GM18502 (cell line): ENCODE measurements around the gene CPHXL.

Experiments
- ATAC-seq: cut with Tn5 transposase; IDR thresholded peaks from one replicate; pipeline ENCODE4 v1.9.1; 2021; ENCODE audit warnings: mild to moderate bottlenecking; ENCODE audit not compliant: unreplicated experiment, poor library complexity

CPHXL gene

DNA sequence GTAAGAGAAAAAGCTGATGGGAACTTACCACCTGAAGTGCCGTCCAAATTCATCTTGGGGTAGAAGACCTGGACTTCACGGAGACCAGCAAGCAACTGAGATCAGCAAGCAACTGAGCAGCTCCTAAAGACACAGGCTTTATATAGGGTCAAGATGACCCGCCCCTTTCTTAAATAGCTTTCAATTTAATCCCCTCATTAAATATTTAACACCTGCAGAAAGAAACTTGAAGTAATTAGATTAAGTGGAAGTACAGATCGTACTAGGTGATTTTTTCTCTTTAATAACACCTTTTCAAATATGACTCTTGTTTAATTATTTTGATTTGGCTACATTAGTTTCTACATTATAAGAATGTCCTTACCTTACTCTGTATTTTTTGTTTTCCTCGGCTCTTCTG lies at the start of gene CPHXL:
TSS of gene CPHXL (minus strand) at position 101 of the 400 bp plus-strand sequence. CDS start at position 53, 48 bp downstream.
- no peak for ATAC-seq

DNA sequence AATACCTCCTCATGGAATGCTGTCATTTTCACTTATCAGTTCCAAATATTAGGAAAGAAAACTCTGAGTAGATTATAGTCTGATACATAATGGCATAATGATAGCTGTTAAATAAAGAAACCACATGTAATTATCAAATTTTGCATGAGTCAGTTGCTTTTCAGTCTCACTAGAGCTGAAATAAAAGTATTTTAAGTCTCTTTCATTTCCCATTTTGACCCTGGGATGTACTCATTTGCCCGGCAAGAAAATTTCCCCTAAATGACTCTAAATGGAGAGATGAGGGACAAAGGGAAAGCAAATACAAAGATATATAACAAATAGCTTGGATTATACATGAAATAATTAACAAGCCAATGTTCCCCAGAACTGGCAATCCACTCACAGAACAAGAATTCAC lies 47.9 kb upstream of the CPHXL start:
- ATAC-seq = no peak

DNA sequence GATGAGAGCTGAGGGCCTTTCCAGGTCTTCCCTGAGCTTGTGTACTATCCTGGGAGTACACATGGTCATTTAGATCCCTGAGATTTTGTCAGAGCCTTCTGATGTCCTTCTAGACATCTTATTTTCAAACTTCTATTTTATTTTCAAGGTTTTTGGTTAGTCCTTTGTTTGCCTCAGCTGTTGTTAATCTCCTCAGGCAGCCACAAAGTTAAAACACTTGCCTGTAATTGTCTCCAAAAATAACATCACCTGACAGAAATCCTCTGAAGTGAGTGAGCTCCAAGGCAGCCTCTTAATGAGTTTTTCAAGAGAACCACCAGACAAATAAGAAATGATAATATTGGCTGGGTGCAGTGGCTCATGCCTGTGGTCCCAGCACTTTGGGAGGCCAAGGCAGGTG lies 43.8 kb upstream of the CPHXL start:
- no peak for ATAC-seq

DNA sequence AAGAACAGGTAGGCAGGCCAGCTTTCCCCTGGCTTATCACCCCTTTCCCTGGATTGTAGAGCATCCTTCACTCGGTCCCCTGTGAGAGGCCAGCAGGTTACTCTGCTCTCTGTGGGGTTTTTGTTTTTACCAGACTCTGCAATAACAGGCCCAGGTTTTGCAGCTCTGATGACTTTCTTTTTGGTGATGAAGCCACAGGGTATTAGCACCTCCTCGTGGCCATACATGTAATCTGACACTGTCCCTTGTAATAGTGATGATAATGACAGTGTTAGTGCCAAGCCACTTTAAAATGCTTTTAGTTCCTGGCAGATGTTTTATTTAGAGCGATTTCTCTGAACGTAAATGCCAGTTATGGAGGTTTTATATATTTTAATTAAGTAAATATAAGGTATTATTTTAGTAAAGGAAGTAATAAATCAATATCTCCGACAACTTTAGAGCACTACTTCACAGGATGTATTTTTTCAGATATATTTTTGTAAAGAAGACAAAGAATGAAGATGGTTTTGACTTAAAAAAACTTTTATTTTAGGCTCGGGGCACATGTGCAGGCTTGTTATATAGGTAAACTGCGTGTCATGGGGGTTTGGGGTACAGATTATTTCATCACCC lies 38.0 kb upstream of the CPHXL start:
- peak; percentile 91 for ATAC-seq

DNA sequence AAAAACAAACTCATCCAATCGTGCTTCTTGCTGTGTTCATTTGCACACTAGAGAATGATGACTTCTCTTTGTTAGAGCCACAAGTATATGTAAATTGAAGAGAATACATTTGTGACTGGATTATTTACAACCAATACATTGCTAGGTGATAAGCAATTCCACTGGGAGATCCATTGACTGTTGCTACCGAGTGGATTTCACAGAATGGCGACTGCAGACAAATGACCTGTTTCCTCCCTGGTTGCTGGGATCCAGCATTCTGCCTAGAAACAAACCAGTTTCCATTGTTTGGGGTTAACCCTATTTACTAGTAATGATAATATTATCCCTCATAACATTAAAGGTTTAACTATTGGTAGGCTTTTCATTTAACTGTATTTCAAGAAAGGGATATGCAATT lies 36.9 kb upstream of the CPHXL start:
- no peak for ATAC-seq

DNA sequence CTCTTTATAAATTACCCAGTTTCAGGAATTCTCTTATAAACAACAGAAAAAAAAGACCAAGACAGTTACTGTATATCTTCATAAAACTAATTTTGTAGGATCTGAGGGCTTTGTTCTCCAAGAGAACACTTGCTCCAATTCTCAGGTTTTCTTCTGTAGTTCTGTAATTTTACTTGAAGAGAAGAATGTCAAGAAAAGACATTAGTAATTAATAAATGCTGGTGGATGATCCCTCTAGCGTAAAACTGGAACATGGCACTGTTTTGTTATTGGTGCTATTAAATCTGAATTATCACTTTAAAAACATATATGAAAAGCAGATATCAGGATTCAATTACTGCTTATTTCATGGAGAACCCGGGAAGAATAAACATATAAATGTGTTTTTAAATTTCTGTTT lies 36.5 kb upstream of the CPHXL start:
- no peak for ATAC-seq

DNA sequence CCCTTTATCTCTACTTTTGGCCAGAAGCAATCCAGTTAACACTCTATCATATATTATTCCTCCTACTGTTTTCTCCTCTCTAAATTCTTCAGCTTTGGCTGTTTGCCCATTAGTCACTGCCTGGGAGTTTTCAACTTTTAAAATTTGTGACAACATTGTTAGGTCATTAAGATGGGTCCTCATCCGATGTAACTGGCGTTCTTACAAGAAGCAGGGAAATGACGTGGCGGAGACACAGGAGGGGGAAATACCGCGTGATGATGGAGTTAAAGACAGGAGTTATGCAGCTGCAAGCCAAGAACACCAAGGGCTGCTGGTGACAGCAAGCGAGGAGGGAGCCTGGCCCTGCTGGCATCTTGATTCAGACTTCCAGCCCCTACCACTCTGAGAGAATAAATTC lies 34.8 kb upstream of the CPHXL start:
- ATAC-seq = peak; percentile 20

DNA sequence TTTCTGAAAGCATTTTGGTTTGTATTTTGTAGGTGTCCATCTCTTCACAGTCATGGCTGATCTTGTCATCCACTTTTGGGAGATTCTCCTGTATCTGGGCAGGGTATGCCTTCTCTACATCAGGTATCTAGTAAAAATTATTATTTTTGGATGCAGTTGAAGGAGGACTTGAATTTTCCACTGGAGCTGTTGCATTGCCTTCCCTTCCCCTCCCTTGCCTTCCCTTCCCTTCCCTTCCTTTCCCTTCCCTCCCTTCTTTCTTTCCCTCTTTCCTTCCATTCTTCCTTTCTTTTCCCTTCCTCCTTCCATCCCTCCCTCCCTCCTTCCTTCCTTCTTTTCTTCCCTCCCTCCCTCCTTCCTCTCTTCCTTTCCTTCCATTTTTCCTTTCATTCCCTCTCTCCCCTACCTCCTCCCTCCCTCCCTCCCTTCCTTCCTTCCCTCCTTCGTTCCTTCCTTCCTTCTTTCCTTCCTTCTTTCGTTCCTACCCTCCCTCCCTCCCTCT lies 33.8 kb upstream of the CPHXL start:
- ATAC-seq = no peak

DNA sequence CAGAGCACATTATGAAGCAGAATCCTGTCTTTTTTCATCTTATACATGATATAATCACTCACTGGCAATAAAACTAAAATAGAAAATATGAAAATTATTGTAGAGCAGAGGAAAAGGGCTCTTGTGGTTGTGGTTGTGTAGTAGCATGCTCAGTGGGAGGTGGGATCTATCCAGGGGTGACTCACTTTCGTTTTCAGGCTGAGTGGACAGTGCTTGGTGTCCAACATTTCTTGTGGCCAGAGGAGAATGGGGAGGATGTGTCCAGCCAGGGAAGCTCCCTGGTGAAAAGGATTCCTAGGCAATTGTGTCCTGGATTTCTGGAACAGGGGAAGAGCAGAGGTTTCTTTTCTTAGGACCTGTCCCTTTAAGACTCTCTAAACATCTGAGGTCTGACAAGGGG lies 31.9 kb upstream of the CPHXL start:
- ATAC-seq = peak; percentile 45

DNA sequence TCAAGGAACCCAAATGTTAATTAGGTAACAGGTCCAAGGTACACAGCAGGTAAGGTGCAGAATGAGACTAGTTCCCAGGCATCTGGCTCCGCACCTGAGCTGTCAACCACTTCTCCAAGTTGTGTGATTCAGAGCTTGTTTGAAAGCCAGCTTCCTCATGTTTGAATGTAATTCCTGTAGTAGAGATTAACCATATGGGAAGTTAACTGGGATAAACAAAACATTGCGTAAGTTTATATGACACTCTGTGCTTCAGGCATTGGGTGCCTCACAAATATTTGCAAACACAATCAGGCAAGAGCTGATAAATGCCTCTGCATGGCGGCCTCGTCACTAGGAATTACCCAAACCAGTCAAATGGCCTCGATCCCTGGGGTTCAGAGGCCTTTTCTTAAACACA lies 27.9 kb upstream of the CPHXL start:
- ATAC-seq = no peak

DNA sequence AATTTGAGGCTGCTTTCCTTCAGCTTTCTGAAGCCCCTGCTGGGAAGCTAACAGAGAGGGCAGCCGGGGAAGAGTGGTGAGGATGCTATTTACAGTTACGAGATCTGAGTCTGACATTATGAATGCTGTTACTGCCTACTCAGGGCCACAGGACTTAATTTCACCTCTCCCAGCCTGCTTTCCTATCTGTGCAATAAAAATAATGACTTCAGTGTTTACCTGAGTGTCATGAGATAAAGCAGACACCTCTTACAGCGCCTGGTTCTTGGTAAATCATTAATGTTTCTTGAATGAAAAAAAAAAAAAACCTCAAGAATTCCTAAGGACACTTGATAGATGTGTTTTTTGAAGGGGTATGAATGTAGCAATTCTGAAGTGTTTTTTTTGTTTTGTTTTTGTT lies 24.2 kb upstream of the CPHXL start:
- no peak for ATAC-seq

DNA sequence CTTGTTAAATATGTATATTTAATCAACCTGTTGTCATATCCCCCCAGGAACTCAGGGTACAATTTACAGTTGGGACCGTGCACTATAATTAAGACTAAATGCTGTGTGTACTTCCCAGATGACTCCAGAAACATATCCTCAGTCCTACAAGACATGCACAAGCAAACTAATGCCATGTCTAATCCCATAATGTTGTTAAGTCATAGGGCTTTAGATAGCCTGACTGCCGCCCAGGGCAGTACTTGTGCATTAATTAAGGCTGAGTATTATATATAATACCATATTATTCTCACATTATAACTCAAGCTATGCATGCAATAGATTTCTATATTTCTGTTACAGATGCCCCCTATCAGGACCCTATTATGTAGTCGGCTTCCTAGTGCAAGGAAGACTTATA lies 20.1 kb upstream of the CPHXL start:
- ATAC-seq = no peak

DNA sequence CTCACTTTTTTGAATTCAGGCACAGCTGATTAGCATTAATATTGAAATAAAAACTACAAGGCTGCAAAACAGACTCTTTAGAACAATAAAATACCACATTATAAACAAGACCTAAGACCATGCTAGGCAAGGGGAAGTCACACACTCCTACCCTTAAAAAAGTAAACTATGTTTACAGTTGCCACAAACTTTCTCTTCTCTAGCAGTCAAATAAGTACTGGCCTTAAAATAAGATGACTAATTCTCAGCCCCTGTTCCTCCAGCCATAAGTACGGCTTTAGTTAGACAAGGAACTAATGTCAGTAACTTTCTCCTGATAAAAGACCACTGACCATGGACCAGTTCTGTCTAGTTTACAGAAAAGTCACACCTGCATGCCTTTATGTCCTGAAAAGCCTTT lies 19.5 kb upstream of the CPHXL start:
- peak; percentile 80 for ATAC-seq

DNA sequence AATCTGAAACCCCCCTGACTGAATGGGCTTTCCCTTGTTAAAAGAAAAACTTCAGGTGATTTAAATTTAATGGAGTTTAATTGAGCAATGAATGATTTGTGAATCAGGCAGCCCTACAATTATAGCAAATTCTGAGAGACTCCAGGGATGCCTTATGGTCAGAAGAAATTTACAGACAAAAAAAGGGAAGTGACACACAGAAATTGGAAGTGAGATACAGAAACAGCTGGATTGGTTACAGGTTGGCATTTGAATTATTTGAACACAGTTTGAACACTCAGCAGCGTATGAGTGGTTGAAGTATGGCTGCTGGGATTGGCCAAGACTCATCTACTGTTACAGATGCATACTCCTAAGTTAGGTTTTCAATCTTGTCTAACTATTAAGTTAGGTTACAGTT lies 19.0 kb upstream of the CPHXL start:
- peak; percentile 71 for ATAC-seq

DNA sequence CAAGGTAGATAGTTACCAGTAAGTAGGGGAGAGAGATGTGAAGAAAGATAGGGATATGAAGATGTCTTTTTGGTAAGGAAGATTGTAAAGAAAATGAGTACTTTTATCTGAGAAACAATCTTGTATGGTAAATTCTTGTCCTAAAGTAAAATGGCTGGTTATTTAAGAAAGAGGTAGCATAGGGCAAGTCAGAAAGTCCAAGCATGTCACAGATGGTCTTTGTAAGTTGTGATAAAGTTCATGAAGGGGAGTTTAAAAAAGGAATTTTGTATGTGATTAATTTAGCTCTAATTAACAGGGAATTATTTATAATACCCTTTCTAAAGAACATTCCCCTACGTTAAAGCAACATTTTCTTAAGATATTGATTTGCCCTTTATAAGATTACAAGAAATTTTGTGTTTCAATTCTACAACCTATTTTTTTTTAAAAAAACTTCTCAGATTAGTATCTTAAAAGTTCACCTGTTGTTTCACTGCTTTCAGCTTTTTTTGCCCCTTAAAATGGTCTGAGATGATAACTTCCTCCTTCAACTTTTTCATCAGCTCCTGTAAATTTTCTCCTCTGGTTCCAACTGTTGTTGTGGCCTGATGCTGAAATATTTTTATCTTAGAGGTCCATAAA lies 16.2 kb upstream of the CPHXL start:
- ATAC-seq = no peak

DNA sequence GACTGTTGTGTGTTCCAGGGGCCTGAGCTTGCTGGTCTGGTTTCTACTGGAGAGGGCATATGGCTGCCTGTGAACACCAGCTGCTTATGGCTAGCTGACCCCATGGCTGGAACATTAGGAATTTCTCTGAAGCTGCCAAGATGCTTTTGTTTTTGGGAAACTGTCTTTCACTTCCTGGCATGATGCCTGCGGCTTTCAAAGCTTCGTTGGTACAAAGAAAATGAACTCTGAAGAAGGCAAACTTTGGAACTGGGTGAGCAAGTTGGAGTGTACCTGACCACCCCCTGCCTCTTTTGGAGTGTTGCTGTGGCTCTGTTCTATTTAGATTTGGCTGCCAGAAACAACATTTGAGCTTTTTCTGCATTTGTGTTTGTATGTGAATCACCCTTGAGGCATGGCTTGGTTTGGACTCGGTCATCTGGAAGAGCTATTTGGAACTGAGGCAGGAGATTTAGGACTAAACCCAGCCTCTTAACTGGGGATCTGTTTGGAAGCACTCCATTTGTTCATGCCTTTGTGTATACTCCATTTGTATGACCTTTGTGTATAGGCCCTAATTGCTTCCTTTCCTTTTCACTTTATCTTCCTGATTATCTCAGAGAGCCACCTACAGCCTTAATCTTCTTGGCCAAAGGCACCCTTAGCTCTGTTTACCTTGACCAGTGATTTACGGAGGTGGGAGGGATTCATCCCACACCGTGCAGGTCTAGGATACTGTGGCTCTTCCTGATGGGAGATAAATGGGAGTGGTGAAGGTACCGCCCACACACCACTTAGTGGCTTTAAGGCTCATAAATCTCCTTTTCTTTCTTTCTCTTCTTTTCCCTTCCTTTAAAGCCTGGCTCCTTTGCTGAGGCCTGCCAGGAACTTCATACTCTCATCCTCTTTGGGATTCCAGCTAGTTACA lies 7.3 kb upstream of the CPHXL start:
- no peak for ATAC-seq

DNA sequence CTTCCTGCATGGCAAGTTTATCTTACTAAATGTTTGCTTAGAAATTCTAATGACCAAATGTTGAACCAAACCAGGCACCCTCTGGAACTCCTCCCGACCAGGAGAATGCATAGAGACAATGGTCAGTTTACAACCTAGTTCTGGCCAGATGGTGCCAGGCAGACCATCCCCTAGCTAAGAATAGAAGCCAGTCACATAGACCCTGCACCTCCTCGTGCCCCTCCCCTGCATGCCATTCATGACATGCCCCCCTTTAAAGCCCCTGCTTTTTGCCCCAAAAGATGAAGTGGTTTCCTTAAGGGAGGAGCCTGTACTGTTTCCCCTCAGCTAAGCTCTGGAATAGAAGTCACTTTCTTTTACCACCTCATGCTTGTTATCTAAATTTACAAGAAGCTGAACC lies 6.6 kb upstream of the CPHXL start:
- ATAC-seq = no peak

DNA sequence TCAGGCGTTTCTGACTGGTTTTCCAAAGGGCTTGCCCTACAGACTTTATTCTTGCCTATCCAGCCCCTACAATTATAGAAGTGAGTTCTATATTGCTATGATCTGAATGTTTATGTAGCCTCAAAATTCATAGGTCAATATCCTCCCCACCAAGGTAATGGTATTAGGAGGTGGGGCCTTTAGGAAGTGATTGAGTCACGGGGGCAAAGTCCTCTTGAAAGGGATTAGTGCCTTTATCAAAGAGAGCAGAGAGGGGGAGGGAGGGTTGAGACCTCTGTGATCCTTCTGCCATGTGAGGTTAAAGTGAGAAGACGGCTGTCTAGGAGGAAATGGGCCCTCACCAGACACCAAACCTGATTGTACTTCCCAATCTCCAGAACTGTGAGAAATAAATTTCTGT lies 931 bp upstream of the CPHXL start:
- no peak for ATAC-seq

DNA sequence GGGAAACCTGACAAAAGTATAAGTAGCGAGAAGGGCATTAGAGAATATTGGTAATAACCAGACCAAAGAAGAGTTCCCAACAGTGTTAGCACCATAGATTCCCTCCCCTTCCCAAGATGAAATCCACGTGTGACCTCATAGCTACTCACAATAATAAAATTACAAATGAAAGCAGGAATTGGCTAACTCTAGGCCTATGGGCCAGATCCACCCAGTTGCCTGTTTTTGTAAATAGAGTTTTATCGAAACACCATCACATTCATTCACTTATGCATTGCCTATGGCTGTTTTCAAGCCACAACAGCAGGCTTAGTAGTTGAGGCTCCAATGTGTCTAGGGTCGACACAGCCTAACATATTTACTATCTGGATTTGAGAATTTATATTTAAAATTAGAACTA lies 7.8 kb downstream of the CPHXL start:
- ATAC-seq = no peak

DNA sequence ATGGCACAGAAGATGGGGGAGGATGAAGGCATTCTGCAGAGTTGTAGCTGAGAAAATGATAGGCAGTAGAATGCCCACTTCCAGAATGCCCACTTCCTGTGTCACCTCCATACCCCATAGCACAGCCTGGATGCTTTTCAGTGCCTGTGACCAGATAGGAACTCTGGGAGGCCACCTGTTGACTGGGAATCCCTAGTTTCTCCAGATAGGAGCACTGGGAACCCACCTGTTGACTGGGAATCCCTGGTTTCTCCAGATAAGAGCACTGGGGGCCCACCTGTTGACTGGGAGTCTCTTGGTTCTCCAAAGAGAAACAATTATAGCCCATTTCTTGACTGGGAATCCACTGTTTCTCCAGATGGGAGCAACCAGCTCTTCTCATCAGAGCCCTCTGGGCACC lies 11.6 kb downstream of the CPHXL start:
- no peak for ATAC-seq

DNA sequence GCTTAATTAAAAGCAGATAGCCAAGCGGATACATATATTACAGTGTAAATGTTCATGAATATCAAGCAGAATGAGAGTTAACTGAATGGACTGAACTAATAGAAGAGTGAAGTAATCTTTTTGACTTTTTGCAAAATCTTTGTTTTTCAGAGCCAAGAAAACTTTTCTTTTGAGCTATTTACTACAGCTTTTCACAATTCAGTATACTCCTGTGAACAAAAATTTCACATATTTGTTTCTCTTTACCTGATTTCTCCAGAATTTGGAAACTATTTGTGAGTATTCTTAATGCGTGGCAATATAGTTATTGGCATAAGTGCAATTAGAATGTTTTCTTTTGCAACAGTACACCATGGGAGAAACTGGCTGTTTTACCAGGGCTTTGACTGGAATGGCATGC lies 15.9 kb downstream of the CPHXL start:
- ATAC-seq = no peak
